SKM-1 (cell line): ENCODE data around the gene REPS2.
"Not testable (repeated sequence)": the region's sequence is repeated elsewhere in the genome, so short reads cannot be mapped to it uniquely, and the experiment has no call there.

Source experiments
- DNase-seq: peaks from one replicate; lab custom pipeline; 2025; ENCODE audit not compliant: unreplicated experiment; lab: John Stamatoyannopoulos, UW

REPS2 gene

GRCh38 chrX:16963216-16963615, 16.8 kb downstream of the REPS2 start:
- no peak for DNase-seq

- not testable (repeated sequence) for DNase-seq
Observed at GRCh38 chrX:16964976-16965375, 18.5 kb downstream of the REPS2 start.

GRCh38 chrX:16966752-16967448, 20.4 kb downstream of the REPS2 start:
- no peak for DNase-seq

GRCh38 chrX:16968753-16969152, 22.3 kb downstream of the REPS2 start:
- not testable (repeated sequence) for DNase-seq

- no peak for DNase-seq
Observed at GRCh38 chrX:16970977-16971376, 24.5 kb downstream of the REPS2 start.

- no peak for DNase-seq
Observed at GRCh38 chrX:16971694-16972093, 25.2 kb downstream of the REPS2 start.

GRCh38 chrX:16975233-16975632, 28.8 kb downstream of the REPS2 start:
- no peak for DNase-seq

GRCh38 chrX:16977771-16978170, 31.3 kb downstream of the REPS2 start:
- no peak for DNase-seq

- DNase-seq: no peak
Observed at GRCh38 chrX:16978193-16978984, 31.9 kb downstream of the REPS2 start.

GRCh38 chrX:16979226-16979625, 32.8 kb downstream of the REPS2 start:
- no peak for DNase-seq

GRCh38 chrX:16981209-16981608, 34.8 kb downstream of the REPS2 start:
- DNase-seq: no peak

GRCh38 chrX:16981980-16982379, 35.5 kb downstream of the REPS2 start:
- DNase-seq: no peak

GRCh38 chrX:16983051-16983450, 36.6 kb downstream of the REPS2 start:
- no peak for DNase-seq

- no peak for DNase-seq
Observed at GRCh38 chrX:16985286-16985685, 38.8 kb downstream of the REPS2 start.

GRCh38 chrX:16986169-16986568, 39.7 kb downstream of the REPS2 start:
- DNase-seq: no peak

- DNase-seq: no peak
Observed at GRCh38 chrX:16989750-16990149, 43.3 kb downstream of the REPS2 start.

- DNase-seq: no peak
Observed at GRCh38 chrX:16990839-16991238, 44.4 kb downstream of the REPS2 start.

- DNase-seq: no peak
Observed at GRCh38 chrX:16992445-16992844, 46.0 kb downstream of the REPS2 start.

- DNase-seq: no peak
Observed at GRCh38 chrX:16992951-16993350, 46.5 kb downstream of the REPS2 start.

GRCh38 chrX:16993791-16994318, 47.4 kb downstream of the REPS2 start:
- no peak for DNase-seq

- no peak for DNase-seq
Observed at GRCh38 chrX:16994736-16995135, 48.3 kb downstream of the REPS2 start.

- no peak for DNase-seq
Observed at GRCh38 chrX:16997313-16997712, 50.9 kb downstream of the REPS2 start.
